Measurements from ENCODE around the gene ACOT11.
"Not testable (repeated sequence)": the region's sequence is repeated elsewhere in the genome, so short reads cannot be mapped to it uniquely, and the experiment has no call there.

ACOT11 gene

DNA sequence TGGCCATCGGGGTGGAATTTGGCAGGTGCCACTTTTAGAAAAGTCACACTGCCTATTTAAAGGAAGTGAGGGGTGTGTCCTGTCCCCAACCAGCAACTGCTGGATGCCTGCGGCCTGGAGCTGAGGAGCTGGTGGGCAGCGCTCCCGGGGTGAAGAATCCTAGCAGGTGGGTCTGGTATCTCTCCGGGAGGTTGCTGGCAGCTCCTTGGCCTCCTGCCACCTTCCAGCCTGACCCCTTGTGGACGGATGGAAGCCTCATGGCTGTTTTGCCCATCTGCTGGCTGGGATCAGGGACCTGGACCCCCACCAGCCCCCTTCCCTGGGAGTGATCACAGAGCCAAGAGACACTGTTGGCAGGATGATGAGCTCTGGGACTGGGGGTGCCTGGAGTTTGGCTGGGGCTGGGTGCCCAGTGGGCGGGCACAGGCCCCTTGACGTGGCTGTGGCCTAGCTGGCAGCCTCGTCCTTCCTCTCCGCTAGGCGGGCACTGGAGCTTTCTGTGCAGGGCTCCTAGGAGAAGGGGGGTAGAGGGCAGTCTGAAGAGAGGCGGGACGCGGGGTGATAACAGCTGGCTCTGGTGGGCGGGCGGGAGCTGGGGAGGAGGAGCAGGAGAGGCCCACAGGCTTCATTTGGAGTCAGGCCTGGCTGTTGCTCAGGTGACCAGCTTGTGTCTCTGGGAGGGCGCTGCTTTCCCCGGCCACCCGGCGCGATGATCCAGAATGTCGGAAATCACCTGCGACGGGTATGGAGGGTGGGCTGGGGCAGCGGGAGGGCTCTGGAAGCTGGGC lies at the start of gene ACOT11:
Gene ACOT11 (plus strand): TSS at position 628 of the 788 bp plus-strand sequence. CDS start 82 bp downstream, at position 710.
- no peak for DNase-seq

DNA sequence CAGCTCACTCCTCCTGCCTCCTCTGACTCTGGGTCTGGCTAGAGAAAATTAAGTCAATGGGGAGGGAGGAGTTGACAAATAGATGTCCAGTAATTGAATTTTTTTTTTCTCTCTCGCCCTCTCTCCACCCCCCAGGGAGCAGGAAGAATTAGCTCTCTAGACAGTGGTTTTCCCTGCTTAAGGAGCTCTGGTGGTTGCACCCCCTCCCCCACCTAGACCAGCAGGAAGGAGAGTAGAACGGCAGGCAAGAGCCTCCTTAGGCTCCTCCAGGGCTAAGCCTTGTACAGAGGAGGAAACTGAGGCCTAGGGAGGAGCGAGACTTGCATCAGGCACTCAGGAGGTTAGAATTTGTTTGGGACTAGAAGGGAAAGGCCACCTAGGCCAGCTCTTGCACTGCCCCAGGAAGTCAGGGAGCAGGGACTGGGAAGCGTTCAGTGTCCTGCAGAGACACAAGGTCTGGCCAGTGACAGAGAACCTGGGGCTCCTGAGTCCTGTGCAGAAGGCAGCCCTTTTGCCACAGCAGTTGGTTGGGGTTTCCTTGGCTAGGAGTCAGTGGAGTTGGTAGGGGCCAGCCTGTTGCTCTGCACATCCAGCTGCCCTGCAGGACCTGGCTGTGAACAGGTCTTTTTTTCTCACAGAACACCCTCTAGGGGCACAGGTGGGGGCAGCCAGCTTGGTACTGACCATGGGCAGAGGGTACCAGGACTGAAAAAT lies 49.5 kb upstream of the ACOT11 start:
- no peak for DNase-seq

DNA sequence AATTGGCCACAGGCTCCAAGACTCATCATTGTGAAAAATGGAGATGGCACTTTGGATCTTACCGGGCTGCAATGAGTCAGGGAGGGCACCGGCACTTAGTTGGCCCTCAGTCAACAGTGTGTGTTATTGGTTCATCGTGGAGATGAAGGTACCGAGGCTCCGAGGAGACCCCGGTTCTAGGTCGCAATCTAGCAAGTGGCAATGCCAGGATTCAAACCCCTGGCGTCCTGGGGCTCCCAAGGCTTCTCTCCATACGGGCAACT lies 49.0 kb upstream of the ACOT11 start:
- no peak for DNase-seq

DNA sequence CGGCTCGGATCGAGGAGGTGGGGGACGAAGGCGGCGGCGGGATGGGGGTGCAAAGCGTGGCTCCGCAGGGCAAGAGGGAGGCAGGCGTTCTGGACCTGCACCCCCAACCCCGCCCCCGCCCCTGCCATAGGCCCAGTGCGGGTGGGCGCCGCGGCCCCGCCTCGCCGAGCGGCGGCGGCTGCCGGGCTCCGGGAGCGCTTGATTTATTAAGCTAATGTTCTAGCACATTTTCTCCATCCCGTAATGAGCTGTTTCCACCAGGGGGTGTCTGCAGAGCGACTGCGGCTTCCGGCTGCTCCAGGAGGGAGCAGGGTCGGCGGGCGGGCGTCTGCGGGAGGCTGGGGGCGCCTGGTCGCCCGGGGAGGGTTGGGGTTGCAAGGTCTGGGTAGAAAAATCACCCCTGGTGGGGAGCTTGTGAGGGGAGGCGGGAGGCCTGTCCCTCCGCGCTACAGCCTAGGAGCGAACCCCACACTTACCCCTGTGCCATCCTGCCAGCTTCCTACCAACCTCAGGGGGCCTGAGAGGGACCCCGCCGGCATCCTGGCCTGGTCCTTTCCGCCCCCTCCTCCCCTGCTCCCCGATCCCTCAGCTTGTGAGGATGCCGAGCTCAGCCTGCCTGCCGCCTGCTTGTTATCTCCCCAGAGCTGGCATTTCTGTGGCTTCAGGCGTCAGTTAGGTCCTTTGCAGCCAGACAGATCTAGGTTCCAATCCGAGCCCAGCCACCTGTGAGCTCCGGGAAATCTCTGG lies 48.5 kb upstream of the ACOT11 start:
- peak; percentile 28 for DNase-seq

DNA sequence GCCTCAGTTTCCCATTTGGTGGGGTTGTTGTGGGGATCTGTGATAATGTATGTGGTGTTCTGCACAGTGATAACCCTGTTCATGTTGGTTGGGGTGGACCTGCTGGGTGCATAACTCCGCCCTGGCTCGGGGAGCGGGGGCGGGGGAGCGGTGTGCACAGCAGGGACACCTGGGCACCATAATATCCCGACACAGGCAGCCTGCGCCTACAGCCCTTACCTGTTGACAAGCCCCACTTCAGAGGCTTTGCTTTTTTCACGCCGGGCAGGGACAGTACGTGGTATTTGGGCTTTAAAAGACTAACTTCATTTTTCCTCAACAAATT lies 48.0 kb upstream of the ACOT11 start:
- DNase-seq, result no peak

DNA sequence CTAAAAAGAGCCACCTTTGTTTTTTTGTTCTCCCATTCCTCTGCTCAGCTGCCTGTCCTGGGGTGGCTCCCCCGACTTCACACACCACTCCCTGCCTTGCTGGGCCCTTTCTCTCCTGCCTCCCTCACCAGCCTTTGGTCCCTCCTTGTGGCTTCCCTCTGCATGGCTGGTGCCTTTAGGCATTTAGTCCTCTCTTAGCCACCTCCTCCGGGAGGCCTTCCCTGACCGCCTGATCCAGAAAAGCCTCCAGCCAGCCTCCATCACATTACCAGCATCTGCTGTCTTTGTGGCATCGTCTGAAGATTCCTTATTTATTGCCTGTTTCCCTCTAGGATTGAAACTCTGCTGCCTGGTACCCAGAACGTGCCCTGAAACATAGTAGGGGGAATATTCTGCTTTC lies 46.2 kb upstream of the ACOT11 start:
- no peak for DNase-seq

DNA sequence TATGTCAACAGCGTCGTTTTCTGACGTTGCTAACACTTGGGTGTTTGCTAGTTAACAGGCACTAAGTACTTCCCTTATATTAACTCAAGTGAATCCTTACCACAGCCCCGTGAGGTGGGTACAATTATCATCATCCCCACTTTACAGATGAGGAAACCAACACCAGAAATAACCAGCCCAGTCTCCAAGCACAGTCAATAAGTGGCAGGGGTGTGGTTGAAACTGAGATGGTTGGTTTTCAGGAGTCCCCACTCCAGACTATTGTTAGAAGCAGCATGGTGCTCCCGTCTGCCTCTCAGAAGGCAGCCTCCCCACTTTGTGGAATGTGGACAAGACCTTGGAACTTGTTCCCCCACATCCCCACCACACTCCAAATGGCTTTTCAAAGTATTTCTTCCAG lies 45.7 kb upstream of the ACOT11 start:
- DNase-seq, result no peak

DNA sequence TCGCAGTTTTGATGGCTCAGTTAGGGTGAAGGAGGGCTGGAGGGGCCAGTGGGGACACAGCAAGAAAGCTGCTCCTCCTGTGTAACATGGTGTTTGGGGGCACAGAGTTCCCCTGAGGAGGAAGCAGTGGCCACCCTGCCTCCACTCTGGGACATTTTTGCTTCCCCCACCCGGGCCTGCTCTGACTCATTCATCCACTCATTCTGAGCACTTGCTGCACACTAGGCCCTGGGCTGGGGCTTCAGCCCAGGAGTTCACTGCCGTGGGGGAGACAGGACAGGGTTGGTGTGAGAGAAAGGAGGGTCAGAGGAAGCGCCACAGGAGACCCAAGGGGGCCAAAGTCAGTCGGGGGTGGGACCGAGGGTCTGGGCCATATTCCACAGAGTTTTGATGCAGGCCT lies 41.4 kb upstream of the ACOT11 start:
- DNase-seq, result no peak

DNA sequence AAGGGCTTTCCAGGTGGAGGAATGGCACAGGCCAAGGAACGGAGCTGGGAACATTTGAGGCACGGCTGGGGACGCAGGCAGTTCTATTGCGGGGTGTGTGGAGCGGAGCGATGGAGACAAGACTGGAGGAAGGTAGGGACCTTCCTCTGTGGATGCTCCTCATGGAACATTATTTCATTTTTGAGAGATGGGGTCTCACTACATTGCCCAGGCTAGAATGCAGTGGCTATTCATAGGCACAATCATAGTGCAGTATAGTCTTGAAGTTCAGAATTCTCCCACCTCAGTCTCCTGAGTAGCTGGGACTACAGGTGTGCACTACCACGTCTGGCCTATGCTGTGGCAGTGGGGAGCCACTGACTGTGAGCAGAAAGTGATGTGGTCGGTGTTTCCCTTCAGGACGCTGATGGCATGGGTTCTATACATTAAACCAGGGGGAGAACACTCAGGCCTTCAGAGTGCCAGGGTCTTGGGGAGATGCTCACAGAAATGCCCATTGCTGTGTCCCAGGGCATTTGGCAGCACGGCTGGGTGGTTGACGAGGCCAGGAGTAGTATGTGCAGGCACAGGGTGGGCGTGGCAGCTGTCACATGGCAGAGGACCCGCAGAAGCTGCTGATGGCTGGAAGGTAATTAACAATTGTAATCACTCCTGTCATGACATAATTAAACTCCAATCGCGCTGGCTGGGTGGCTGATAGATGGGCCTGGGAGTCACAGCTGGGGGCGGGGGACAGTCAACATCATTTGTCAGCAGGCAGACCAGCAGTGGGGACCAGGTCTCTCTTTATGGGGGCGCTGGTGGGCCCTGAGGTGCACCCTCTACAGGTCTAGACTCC lies 40.8 kb upstream of the ACOT11 start:
- no peak for DNase-seq

DNA sequence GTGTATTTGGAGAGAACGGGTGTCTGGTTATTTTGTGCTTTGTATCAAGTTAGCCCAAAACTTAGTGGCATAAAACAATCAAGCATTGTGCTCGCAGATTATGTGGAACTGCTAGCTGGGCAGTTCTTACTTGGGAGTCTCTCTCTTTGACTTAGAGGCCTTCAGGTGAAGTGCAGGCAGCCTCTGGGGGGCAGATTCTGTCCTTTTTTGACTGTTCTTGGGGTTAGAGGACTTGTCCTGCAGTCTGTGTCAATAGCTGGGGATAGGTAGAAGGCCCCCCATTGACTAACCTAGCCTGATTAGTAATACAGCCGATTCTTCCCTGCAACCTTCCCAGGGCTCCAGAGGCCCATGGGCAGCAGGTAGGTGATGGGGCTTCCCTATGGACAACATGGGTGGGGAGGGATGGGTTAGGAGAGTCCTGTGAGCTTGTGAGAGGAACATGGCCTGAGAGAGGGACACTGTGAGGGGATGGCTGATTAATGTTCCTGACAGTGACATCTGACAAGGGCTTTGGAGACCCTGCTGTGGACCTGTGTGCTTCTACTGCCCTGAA lies 37.2 kb upstream of the ACOT11 start:
- DNase-seq, result no peak

DNA sequence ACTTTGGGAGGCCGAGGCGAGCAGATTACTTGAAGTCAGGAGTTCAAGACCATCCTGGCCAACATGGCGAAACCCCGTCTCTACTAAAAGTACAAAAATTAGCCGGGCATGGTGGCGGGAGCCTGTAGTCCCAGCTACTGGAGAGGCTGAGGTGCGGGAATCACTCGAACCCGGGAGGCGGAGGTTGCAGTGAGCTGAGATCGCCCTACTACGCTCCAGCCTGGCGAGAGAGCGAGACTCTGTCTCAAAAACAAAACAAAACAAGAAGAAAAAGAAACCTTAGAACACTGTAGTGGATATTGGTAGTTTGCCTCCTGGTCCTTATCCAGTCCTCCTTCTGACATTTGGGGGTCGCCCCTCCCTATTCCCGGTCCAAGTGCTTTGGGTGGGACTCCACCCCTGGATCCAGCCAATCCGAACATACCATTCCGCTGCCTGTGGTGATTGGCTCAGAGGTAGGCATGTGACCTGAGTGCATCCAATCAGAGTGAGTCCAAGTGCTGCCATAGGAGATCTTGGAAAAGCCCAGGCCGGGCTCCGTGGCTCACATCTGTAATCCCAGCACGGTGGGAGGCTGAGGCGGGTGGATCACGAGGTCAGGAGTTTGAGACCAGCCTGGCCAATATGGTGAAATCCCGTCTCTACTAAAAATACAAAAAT lies 34.0 kb upstream of the ACOT11 start:
- not testable (repeated sequence) for DNase-seq

DNA sequence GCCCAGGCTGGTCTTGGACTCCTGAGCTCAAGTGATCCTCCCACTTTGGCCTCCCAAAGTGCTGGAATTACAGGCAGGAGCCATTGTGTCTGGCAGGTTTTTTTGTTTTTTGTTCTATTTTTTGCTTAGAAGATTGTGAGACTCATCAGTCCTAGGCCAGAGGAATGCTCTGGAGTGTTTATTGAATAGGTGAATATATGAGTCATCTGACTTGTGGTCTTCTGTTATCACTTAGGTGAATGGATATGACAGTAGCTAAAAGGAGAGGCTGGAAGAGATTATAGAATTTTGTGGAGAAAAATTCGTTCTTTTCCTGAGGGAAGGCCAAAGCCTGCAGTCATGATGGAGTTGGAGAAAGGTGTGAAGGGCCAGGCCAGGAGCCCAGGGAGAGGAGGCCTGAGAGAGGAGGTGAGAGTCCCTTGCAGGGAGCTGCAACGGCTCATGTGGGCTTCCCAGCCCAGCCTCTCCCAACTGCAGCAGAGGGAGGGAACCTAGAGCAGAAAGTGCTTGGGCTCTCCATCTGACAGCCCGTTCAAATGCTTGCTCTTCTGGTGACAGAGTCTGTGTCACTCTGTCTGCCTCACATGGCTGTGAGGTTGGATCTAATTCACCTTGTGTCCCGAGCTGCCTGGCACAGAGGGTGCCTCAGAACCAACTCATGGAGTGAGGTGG lies 31.6 kb upstream of the ACOT11 start:
- DNase-seq, result no peak

DNA sequence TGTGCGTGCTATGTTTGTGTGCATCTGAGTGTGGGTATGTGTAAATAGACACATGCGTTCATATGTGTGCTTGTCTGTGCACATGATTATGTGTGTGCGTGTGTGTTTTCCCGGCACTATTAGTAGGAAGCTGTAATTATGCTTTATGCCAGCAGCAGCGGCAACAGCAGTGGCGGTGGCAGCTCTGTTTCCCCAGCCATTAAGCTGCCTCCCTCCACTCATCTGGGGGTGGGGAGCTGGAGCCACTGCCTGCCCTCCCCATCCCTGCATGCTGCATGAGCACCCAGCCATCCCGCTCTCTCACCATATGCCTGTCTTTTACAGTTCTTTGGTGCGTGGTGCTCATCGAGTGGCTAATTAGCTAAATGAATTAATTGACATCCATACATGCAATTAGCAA lies 30.5 kb upstream of the ACOT11 start:
- no peak for DNase-seq

DNA sequence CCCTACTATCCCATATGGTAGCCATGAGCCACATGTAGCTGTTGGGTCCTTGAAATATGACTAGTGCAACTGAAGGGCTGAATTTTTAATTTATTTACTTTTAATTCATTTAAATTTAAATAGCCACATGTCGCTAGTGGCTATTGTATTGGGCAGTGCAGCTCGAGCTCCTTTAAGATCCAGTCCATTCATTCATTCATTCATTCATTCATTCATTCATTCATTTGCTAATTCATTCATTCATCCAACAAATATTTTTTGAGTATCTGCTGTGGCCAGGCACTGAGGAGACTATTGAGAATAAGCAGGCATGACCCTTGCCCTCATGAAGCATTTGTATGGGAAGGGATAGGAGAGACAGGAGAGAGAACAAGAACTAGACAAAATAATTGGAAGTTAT lies 29.5 kb upstream of the ACOT11 start:
- no peak for DNase-seq

DNA sequence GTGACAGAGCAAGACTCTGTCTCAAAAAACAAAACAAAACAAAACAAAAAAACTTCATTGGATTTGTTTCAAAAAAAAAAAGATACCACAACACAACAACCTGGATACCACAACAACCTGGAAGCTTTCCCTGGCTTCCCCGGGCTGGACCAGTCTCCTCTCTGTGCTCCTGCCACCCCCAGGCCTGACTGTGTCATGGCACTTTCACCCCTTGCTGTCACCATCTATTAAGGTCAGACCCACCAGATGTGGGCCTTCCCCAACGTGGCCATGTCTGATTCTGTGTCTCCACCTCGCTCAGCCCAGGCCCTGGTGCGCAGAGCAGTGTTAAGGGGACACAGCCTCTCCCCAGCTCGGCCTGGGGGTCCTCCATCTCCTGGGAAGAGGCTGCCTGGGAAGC lies 28.3 kb upstream of the ACOT11 start:
- DNase-seq, result no peak

DNA sequence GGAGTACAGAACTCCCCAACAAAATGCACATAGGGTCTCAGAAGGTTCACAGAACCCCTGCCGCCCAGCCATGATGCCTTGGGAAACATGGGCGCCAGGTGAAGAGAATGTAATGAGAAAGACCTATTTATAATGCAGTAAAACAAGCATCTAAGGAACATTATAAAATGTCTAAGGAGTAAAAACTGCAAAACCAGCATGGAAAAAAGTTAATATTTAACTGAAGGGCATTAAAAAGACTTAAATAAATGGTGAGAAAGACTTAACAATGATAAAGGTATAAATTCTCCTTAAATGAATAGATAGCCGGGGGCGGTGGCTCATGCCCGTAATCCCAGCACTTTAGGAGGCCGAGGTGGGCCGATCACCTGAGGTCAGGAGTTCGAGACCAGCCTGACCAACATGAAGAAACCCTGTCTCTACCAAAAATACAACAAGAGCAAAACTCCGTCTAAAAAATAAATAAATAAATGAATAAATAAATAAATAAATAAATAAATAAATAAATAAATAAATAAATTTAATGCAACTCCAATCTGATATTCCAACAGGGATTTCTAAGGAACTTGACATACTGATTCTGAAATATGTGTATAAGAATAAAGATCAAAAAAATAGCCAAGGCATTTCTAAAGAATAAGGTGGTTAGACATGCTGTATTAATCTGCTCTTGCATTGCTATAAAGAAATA lies 27.3 kb upstream of the ACOT11 start:
- DNase-seq, result no peak

DNA sequence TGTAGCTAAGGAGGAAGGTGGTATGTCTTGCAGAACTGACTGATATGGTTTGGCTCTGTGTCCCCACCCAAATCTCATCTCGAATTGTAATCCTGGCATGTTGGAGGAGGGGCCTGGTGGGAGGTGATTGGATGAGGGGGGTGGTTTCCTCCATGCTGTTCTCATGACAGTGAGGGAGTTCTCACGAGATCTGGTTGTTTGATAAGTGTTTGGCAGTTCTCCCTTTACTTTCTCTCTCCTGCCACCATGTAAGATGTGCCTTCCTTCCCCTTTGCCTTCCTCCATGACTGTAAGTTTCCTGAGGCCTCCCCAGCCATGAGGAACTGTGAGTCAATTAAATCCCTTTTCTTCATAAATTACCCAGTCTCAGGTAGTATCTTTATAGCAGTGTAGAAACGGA lies 21.5 kb upstream of the ACOT11 start:
- not testable (repeated sequence) for DNase-seq

DNA sequence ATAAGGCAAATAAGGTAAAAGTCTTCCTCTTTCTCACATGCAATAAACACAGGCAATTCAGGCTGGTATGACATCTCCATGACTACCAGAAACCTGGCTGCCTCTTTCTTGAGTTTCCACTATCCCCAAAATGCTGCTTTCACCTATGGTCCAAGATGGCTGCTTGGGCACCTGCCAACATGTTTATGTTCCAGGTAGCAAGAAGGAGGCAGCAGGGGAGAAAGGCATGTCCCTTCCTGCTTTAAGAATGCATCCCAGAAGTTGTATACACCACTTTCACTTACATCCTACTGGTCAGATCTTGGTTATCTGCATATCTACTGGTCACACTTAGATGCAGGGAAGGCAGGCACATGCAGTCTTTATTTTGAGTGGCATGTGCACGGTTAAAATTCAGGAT lies 19.4 kb upstream of the ACOT11 start:
- no peak for DNase-seq

DNA sequence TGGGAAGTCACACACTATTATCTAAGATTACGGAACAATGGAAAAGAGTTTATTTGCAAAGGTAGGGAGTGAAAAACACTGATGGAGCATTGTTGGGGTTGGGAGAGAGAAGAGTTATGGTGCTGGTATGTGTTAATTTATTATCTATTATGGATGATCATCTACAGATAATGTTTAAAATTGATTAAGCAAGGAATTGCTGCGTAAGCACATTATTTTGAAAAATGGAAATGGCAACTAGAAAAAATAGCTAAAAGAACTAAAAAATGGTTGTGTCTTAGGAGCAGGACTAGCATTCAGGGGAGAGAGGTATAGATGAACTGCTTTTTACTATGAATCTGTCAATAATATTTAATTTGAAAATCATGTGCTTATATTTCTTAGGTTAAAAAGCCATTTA lies 16.0 kb upstream of the ACOT11 start:
- no peak for DNase-seq

DNA sequence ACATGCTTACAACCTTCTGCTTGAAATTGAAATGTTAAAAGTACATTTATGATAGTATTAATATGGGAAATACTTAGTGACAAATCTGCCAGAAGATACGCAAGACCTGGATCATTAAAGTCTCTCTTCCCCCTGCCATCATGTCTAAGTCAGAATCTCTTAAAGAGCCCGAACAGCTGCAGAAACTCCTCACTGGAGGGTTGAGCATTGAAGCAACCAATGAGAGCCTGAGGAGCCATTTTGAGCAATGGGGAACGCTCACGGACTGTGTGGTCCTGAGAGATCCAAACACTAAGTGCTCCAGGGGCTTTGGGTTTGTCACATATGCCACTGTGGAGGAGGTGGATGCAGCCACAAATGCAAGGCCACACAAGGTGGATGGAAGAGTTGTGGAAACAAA lies 11.4 kb upstream of the ACOT11 start:
- not testable (repeated sequence) for DNase-seq

DNA sequence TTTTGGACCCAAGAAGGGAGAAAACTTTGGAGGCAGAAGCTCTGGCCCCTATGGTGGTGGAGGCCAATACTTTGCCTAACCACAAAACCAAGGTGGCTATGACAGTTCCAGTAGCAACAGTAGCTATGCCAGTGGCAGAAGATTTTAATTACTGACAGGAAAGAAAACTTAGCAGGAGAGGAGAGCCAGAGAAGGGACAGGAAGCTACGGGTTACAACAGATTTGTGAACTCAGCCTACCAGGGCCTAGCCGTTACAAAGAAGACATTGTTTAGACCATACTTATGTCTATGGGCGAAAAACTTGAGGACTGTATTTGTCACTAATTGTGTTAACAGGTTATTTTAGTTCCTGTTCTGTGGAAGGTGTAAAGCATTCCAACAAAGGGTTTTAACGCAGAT lies 10.4 kb upstream of the ACOT11 start:
- DNase-seq, result no peak

Measured in activated CD8-positive, alpha-beta memory T cell treated with anti-CD3 and anti-CD28 coated beads, Interleukin-2, amount 50 U/mL, for 4 hours (primary cell).